AG04450 (cell line): Measurements from ENCODE around the gene GLTPD2. TPM values are rescaled to one million over a fixed set of nuclear protein-coding genes. Genes with fewer than 3 reads are reported as not detected.

ENCODE experiments used
- CTCF ChIA-PET: fragments of 300-600, 350-600 bp; formaldehyde crosslinking; extraction: SDS; loops from one replicate; lab custom pipeline; 2022; ENCODE audit warnings: antibody characterized with exemption, inconsistent platforms; lab: Charles Lee
- POLR2A ChIA-PET: fragments of 350-600 bp; formaldehyde crosslinking; extraction: SDS; loops from one replicate; lab custom pipeline; 2021; ENCODE audit warnings: antibody characterized with exemption, inconsistent platforms; lab: Yijun Ruan, JAX
- DNase-seq: peaks from one replicate; pipeline ENCODE4 v3.0.0-alpha.2; 2011; ENCODE audit warnings: low read depth, low spot score
- H3K27ac ChIP-seq: one replicate; pipeline ENCODE4 v1.5.1; 2012; ENCODE audit warnings: low read depth, low read length, control low read depth
- H3K27me3 ChIP-seq: one replicate; pipeline ENCODE4 v1.6.0; 2012; ENCODE audit warnings: low read length; ENCODE audit not compliant: control insufficient read depth, insufficient read depth
- H3K4me3 ChIP-seq: 2 replicates; pipeline ENCODE4 v1.5.1; 2011; ENCODE audit warnings: mild to moderate bottlenecking, low read depth, low read length, control low read depth
- H3K9me3 ChIP-seq: 2 replicates; pipeline ENCODE4 v1.5.1; 2012; ENCODE audit warnings: low read length; ENCODE audit not compliant: control insufficient read depth, insufficient read depth
- polyA plus RNA-seq: library from polyadenylated mRNA; depleted of rRNA; stranded (reverse); fragments of >200 nt; gene quantifications from 2 replicates; pipeline ENCODE4 v1.2.3, GENCODE V29; 2011
- TF ChIP-seq, protein P1 (sequence below): IDR thresholded peaks from 2 replicates; pipeline ENCODE4 v1.5.1; 2011; ENCODE audit warnings: low read depth, low read length, control low read depth, inconsistent platforms

GLTPD2 gene
- polyA plus RNA-seq, 1 experiment, result not detected

DNA sequence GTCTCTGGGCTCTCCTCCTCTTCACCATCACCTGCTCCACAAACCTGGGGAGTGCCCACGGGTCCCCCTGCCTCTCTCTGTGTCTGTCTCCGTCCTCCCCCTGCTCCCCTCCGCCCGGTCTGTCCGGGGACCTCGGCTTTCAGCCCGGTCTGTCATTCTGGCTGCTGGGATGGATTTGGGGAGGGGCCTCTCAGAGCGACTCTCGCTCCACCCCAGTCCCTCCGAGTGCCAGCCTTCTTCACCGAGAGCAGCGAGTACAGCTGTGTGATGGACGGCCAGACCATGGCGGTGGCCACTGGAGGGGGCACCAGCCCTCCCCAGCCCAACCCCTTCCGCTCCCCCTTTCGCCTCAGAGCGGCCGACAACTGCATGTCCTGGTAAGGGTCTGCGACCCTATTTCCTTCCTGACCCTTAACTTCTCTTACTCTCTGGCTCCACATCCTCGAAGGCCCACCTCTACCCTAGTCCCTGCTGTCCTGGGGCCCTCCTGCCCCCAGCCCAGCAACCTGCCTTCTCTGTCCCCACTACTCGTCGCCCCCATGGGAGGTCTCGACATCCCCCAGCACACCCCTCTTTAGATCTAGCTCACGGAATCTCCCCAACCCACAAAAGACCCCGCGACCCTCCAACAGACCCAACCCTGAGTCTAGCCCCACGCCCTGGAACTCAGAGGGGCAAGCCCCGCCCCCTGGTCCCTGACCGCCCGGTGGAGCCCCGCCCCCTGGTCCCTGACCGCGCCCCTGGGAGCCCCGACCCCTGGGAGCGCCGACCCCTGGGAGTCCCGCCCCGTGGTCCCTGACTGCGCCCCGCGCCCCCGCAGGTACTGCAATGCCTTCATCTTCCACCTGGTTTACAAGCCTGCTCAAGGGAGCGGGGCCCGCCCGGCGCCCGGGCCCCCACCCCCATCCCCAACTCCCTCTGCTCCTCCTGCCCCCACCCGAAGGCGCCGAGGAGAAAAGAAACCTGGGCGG, 43.5 kb upstream of the GLTPD2 start:
- H3K27ac ChIP-seq, result no peak overlapping the region
- H3K27me3 ChIP-seq, result peaks cover 76% of the 10 kb centered on the region
- no peak overlapping the region for H3K4me3 ChIP-seq
- ChIA-PET CTCF (no interaction called here), POLR2A (no interaction called here)
- DNase-seq, result no peak
- no peaks in the 10 kb centered on the region for H3K9me3 ChIP-seq
- TF ChIP-seq, protein P1, sequence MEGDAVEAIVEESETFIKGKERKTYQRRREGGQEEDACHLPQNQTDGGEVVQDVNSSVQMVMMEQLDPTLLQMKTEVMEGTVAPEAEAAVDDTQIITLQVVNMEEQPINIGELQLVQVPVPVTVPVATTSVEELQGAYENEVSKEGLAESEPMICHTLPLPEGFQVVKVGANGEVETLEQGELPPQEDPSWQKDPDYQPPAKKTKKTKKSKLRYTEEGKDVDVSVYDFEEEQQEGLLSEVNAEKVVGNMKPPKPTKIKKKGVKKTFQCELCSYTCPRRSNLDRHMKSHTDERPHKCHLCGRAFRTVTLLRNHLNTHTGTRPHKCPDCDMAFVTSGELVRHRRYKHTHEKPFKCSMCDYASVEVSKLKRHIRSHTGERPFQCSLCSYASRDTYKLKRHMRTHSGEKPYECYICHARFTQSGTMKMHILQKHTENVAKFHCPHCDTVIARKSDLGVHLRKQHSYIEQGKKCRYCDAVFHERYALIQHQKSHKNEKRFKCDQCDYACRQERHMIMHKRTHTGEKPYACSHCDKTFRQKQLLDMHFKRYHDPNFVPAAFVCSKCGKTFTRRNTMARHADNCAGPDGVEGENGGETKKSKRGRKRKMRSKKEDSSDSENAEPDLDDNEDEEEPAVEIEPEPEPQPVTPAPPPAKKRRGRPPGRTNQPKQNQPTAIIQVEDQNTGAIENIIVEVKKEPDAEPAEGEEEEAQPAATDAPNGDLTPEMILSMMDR, result no peak

DNA sequence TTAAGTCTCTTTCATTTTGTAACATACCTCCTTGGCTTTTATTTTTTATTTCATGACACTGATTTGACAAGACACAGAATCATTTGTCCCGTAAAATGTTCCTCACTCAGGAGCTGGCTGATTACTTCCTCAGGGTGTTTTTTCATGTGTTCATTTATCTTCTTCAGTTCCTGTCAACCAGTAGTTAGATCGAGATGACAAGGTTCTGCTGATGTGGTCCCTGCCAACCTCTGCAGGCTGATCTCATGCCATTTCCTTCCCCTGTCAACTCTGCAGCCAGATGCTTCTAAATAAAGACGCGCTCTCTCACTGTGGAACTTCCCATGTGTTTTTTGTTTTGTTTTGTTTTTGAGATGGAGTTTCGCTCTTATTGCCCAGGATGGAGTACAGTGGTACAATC, 40.9 kb upstream of the GLTPD2 start:
- TF ChIP-seq, protein P1, result no peak
- Histone ChIP-seq H3K27me3 (peaks cover 57% of the 10 kb centered on the region), H3K4me3 (no peak overlapping the region), H3K9me3 (no peaks in the 10 kb centered on the region), H3K27ac (no peak overlapping the region)
- ChIA-PET CTCF (no interaction called here), POLR2A (interaction anchor here (1.1 kb wide), 1 partner anchor 48 kb away, joined by 7 read pairs; the partner anchor contains the start of gene PSMB6)
- no peak for DNase-seq

DNA sequence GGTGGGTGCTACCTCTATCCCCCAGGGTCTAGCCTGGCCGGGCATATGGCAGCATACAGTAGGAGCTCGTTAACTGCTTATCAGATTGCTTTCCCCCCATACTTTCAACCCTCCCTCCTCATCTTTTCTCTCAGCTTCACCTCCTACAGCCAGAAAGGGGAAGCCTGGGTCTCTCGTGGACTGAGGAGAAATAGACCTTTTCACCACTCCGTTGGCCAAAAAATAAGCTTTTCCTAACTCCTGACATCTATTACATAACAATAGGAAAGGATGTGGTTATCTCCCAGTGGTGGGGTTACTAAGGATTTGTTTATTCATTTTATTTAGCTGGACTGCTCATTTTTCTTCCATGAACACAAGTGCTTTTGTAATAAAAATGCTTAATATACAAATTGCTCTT, 40.1 kb upstream of the GLTPD2 start:
- CTCF ChIA-PET, result no interaction called here
- H3K27ac ChIP-seq, result no peak overlapping the region
- POLR2A ChIA-PET, result no interaction called here
- TF ChIP-seq, protein P1, result no peak
- no peaks in the 10 kb centered on the region for H3K9me3 ChIP-seq
- no peak for DNase-seq
- H3K27me3 ChIP-seq, result peaks cover 55% of the 10 kb centered on the region
- no peak overlapping the region for H3K4me3 ChIP-seq

DNA sequence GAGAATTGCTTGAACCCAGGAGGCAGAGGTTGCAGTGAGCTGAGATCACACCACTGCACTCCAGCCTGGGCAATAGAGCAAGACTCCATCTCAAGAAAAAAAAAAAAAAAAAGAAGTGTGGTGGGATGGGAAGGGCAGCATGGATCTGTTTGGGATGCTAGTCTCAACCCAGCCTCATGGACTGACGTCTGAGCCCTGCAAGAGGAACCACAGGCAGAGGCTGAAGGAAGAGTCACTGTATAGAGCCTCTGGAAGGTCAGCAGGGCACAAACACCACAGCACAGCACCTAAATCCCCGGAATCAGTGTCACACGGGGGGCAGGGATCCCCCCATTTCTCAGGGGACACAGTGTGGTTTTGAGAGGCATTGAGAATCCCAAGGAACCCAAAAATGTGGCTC, 38.2 kb upstream of the GLTPD2 start:
- TF ChIP-seq, protein P1, result no peak
- H3K27ac ChIP-seq, result no peak overlapping the region

DNA sequence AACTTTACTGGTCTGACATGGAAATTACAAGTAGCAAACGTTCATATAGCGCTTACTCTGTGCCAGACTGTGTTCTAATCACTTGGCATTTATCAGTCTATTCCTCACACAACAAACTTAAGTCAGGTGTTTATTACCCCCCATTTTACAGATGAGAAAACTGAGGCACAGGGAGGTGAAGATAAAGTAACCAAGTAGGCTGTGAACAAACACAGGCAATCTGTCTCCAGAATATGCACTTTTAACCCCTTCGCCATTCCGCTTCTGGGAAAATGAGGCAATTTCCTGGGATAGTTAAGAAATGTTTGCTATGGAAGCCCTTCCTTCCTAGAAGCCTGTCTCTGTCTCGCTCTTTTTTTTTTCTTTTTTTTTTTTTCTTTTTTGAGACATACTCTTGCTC, 36.8 kb upstream of the GLTPD2 start:
- H3K27ac ChIP-seq, result no peak overlapping the region
- peaks cover 37% of the 10 kb centered on the region for H3K27me3 ChIP-seq
- DNase-seq, result no peak
- ChIA-PET POLR2A (interaction anchor here (0.6 kb wide), 1 partner anchor 32 kb away, joined by 4 read pairs; no protein-coding TSS in a partner anchor), CTCF (interaction anchor here (0.5 kb wide), 1 partner anchor 42 kb away, joined by 4 read pairs; the partner anchor contains the start of gene ARRB2)
- no peaks in the 10 kb centered on the region for H3K9me3 ChIP-seq
- TF ChIP-seq, protein P1, result no peak
- no peak overlapping the region for H3K4me3 ChIP-seq

More for the DNA sequence above, 38.2 kb upstream of the GLTPD2 start:
- Histone ChIP-seq H3K4me3 (no peak overlapping the region), H3K9me3 (no peaks in the 10 kb centered on the region), H3K27me3 (peaks cover 42% of the 10 kb centered on the region)
- CTCF ChIA-PET, result no interaction called here
- no peak for DNase-seq
- POLR2A ChIA-PET, result no interaction called here
